Stimulated activated CD4-positive, alpha-beta T cell treated with anti-CD3 and anti-CD28 coated beads, TNF-alpha, amount 100 ng/mL, for 4 hours (primary cell): ENCODE data around the gene IL19.
"Not testable (repeated sequence)": the region's sequence is repeated elsewhere in the genome, so short reads cannot be mapped to it uniquely, and the experiment has no call there.

Experiments
- DNase-seq, 3 experiments: peaks; one replicate each; pipeline ENCODE4 v3.0.0-alpha.2; 2020; ENCODE audit warnings: low read depth in 3 of 3

Gene IL19

GRCh38 chr1:206739411-206740076 lies 31.0 kb upstream of the IL19 start:
- no peak for DNase-seq

GRCh38 chr1:206741142-206741701 lies 29.4 kb upstream of the IL19 start:
- DNase-seq, result no peak

- DNase-seq, result no peak
Measured at GRCh38 chr1:206742719-206743383, 27.7 kb upstream of the IL19 start.

GRCh38 chr1:206744683-206745082 lies 25.9 kb upstream of the IL19 start:
- DNase-seq, result no peak

- no peak for DNase-seq
Measured at GRCh38 chr1:206745301-206745700, 25.3 kb upstream of the IL19 start.

GRCh38 chr1:206748348-206749030 lies 22.1 kb upstream of the IL19 start:
- DNase-seq, result no peak

- no peak for DNase-seq
Measured at GRCh38 chr1:206751891-206752290, 18.7 kb upstream of the IL19 start.

GRCh38 chr1:206752481-206752880 lies 18.1 kb upstream of the IL19 start:
- no peak for DNase-seq

GRCh38 chr1:206753141-206753540 lies 17.4 kb upstream of the IL19 start:
- DNase-seq, result no peak

- no peak for DNase-seq
Measured at GRCh38 chr1:206754011-206754410, 16.6 kb upstream of the IL19 start.

GRCh38 chr1:206757524-206758266 lies 12.9 kb upstream of the IL19 start:
- no peak for DNase-seq

GRCh38 chr1:206760590-206760989 lies 10.0 kb upstream of the IL19 start:
- no peak for DNase-seq

- DNase-seq, result no peak
Measured at GRCh38 chr1:206761159-206761768, 9.3 kb upstream of the IL19 start.

- not testable (repeated sequence) for DNase-seq
Measured at GRCh38 chr1:206762741-206763364, 7.7 kb upstream of the IL19 start.

- DNase-seq, result not testable (repeated sequence)
Measured at GRCh38 chr1:206765771-206766170, 4.8 kb upstream of the IL19 start.

- peak in 2 of 3 experiments; percentile 41 to 46 for DNase-seq
Measured at GRCh38 chr1:206766251-206766856, 4.2 kb upstream of the IL19 start.

GRCh38 chr1:206768472-206769303 lies 1.9 kb upstream of the IL19 start:
- no peak for DNase-seq

GRCh38 chr1:206769304-206769731 lies 1.3 kb upstream of the IL19 start:
- no peak for DNase-seq

- DNase-seq, result no peak
Measured at GRCh38 chr1:206771338-206771692, 742 bp downstream of the IL19 start.
